Lower leg skin (tissue), 4 donors: ENCODE results near the gene TUBA8. TPM values are rescaled to one million over a fixed set of nuclear protein-coding genes. Genes with fewer than 3 reads are reported as not detected.

Experiments
- DNase-seq, 2 donors: peaks; one replicate each; pipeline ENCODE4 v3.0.0-alpha.2; 2019; ENCODE audit warnings: low spot score in 2 of 2
- H3K4me3 ChIP-seq: fragments of 200-600 bp; sonication (generic); 2 replicates; pipeline ENCODE4 v1.5.1; 2017; ENCODE audit warnings: mild to moderate bottlenecking, low read depth; ENCODE audit not compliant: poor library complexity, severe bottlenecking
- POLR2A ChIP-seq, 2 donors: fragments of 450-650 bp; IDR thresholded peaks; one replicate each; pipeline ENCODE4 v1.6.1; 2016 to 2017; ENCODE audit warnings: antibody characterized with exemption in 2 of 2, mild to moderate bottlenecking in 1 of 2, moderate library complexity in 1 of 2
- WGBS, 2 donors: methylation state at CpG; one replicate each; pipeline ENCODE4 v1.1.5; 2018; 5-methylcytosine and 5-hydroxymethylcytosine counted together
- intact Hi-C: fragments of 100-400 bp; cut with DNase I; formaldehyde crosslinking; loops from one replicate; pipeline ENCODE4 v1.15.0; 2023; ENCODE audit warnings: low total_unique reads
- total RNA-seq, 4 donors: library from RNA; depleted of rRNA; stranded (reverse); fragments of >200 nt; gene quantifications; one replicate each; pipeline ENCODE4 v1.1.0, GENCODE V29; 2016
- TF ChIP-seq, protein P1 (sequence below), 3 donors: fragments of 450-650 bp; IDR thresholded peaks; one replicate each; pipeline ENCODE4 v1.5.1; 2016; ENCODE audit warnings: antibody characterized with exemption in 3 of 3, mild to moderate bottlenecking in 3 of 3, moderate library complexity in 2 of 3

TUBA8 gene
- total RNA-seq, 4 donors from 2014 or later, result 1.5 to 4.7 (median 2.9) TPM

DNA sequence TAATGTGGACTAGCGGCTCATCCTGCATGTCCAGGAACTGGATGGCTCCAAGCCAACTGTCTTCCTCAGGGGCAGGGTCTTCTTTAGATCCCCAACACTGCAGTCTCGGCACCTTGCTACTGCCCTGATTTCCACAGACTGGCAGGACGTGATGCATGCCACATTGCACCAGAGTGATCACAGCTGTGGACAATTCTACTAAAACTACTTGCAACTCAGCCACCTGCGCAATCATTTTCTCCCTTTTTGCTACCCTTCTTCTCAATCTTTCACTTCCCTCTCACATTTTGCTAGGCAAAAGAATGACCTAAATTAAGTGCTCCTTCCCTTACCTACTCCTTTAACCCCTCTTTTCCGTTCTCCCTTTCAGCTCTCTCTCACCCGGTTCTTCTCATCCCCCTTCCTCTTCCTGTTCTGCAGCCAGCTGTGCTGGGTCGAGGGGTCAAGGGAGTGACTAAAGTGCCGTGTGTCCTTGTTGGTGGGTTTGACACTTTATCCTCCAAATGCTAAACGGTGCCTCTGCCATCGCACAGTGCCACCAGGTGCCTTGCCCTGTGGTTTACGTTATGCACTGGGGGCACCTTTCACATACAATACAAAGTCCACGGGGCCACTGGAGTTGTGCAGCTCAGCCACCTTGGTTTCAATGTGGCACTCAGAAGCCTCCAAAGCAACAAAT is 44.3 kb upstream of the TUBA8 start:
- intact Hi-C loops, result no loop called here
- TF ChIP-seq, protein P1, sequence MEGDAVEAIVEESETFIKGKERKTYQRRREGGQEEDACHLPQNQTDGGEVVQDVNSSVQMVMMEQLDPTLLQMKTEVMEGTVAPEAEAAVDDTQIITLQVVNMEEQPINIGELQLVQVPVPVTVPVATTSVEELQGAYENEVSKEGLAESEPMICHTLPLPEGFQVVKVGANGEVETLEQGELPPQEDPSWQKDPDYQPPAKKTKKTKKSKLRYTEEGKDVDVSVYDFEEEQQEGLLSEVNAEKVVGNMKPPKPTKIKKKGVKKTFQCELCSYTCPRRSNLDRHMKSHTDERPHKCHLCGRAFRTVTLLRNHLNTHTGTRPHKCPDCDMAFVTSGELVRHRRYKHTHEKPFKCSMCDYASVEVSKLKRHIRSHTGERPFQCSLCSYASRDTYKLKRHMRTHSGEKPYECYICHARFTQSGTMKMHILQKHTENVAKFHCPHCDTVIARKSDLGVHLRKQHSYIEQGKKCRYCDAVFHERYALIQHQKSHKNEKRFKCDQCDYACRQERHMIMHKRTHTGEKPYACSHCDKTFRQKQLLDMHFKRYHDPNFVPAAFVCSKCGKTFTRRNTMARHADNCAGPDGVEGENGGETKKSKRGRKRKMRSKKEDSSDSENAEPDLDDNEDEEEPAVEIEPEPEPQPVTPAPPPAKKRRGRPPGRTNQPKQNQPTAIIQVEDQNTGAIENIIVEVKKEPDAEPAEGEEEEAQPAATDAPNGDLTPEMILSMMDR (IDR thresholded peaks at IDR 0.05), result no peak
- no peak for TF ChIP-seq POLR2A (IDR thresholded peaks at IDR 0.05)
- no peak overlapping the region for H3K4me3 ChIP-seq
- WGBS, 2 donors, result 73 to 74% methylated on average over 12 of the region's 12 CpGs
- DNase-seq, result no peak

DNA sequence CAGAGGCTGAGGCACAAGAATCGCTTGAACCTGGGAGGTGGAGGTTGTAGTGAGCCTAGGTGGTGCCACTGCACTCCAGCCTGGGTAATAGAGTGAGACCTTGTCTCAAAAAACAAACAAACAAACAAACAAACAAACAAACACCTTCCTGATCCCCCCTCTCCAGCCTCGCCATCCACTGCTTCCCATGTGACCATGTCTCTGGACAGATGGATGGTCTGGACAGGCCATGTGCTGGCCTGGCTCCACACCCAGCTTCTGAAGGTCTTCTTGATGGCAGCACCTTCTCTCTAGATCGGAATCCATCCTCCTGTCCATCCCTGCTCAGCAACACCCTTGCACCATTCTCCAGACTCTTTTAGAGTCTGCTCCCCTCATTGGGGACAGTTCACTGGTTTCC is 43.5 kb upstream of the TUBA8 start:
- intact Hi-C loops, result no loop called here
- no peak for DNase-seq
- no peak overlapping the region for H3K4me3 ChIP-seq
- WGBS, 2 donors, result 86 to 93% methylated on average over 3 of the region's 3 CpGs
- TF ChIP-seq, protein P1 (IDR thresholded peaks at IDR 0.05), result no peak
- no peak for TF ChIP-seq POLR2A (IDR thresholded peaks at IDR 0.05)

DNA sequence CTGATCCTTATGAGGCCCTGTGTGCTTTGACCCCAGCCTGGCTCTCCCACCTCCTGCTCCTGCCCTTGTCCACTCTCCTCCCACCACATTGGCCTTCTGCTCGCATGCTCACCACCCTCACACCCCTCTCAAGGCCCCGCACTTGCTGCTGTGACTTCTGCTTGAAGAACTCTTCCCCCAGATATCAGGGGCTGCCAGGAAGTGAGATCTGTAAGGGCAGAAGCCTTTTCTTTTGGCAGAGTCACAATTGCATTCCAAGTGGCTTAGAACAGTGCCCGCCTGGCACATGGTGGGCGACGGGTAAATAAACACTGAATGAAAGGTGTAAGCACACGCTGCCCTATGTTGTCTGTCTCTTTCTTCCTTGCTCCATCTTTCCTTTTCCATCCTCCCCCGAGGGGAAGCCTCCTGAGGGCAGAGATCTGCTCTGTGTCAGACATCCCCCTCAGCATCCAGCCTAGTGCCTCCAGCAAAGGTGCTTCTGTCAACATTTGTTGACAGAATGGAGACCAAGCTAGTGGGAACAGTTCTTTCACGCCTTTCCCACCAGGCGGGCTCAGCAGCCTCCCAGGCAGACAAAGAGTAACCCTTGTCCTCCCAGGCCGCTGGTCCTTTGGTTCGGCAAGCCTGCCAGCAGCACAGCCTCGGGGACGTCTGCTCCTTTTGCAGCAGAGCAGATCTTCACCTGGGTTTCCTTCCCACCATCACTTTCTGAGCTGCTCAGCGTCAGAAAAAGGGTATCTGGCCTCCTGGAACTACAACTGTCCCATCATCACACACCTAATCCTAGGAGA is 42.9 kb upstream of the TUBA8 start:
- peak in 1 of 2 donors; percentile 60 for DNase-seq
- WGBS, 2 donors, result 66 to 78% methylated on average over 14 of the region's 14 CpGs
- no peak overlapping the region for H3K4me3 ChIP-seq
- intact Hi-C loops, result no loop called here
- TF ChIP-seq POLR2A (IDR thresholded peaks at IDR 0.05), result no peak
- TF ChIP-seq, protein P1 (IDR thresholded peaks at IDR 0.05), result no peak

DNA sequence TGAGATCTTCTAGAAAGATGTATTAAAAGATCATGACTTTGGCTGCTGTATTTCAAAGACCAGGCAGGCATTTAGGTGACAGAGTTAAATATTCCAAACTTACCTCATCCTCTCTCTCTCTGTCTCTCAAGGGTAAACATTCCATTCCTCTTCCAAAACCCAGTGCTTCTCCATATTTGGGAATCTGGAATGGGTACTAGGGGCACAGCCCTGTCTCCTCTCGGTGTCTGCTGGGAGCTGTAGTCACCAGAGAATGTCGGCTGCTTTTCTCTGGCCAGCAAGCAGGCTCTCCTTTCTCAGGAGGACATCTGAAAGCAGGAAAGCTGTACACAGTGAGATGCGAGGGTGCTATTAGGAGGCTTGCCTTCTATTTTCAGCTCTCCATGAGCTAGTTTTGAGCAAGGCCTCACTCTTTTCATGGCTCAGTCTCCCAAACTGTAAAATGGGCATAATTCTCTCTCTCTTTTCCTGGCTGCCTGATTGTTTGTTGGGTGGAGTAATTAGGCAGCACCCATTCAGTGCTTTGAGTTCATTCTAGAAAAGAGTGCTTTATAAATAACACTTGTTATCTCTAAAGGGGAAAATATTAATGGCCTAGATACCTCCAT is 42.1 kb upstream of the TUBA8 start:
- H3K4me3 ChIP-seq, result no peak overlapping the region
- 39 to 44% methylated on average over 3 of the region's 3 CpGs for WGBS, 2 donors
- TF ChIP-seq POLR2A (IDR thresholded peaks at IDR 0.05), result no peak
- TF ChIP-seq, protein P1 (IDR thresholded peaks at IDR 0.05), result no peak
- no peak for DNase-seq
- intact Hi-C loops, result no loop called here

DNA sequence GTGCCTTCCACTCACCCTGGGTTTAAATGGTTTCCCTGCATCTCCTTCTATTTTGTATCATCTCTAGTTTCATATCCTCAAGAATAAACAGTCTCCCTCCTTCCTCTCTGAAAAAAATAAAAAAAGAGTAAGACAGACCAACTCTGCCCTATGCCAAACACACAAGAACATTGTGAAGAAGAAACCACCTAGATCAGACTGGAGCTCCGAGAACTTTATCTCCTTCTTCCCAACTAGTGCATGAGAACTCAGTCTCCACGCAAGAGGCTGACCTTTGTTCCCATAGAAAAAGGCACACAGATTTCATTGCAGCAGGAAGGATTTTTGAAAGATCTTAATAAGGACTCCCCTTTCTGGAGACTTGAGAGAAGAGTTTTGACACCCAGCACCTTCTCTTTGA is 41.6 kb upstream of the TUBA8 start:
- TF ChIP-seq, protein P1 (IDR thresholded peaks at IDR 0.05), result no peak
- no peak for TF ChIP-seq POLR2A (IDR thresholded peaks at IDR 0.05)
- 89 to 90% methylated on average over 2 of the region's 2 CpGs for WGBS, 2 donors
- no peak for DNase-seq
- H3K4me3 ChIP-seq, result no peak overlapping the region
- intact Hi-C loops, result no loop called here
